Stimulated activated CD8-positive, alpha-beta memory T cell treated with anti-CD3 and anti-CD28 coated beads, Interleukin-15, amount 100 ng/mL, for 1 hour (primary cell): ENCODE measurements around the gene PDE4D.

Source experiments
- DNase-seq: peaks from one replicate; pipeline ENCODE4 v3.0.0-alpha.2; 2020; ENCODE audit warnings: low read depth

Gene PDE4D

DNA sequence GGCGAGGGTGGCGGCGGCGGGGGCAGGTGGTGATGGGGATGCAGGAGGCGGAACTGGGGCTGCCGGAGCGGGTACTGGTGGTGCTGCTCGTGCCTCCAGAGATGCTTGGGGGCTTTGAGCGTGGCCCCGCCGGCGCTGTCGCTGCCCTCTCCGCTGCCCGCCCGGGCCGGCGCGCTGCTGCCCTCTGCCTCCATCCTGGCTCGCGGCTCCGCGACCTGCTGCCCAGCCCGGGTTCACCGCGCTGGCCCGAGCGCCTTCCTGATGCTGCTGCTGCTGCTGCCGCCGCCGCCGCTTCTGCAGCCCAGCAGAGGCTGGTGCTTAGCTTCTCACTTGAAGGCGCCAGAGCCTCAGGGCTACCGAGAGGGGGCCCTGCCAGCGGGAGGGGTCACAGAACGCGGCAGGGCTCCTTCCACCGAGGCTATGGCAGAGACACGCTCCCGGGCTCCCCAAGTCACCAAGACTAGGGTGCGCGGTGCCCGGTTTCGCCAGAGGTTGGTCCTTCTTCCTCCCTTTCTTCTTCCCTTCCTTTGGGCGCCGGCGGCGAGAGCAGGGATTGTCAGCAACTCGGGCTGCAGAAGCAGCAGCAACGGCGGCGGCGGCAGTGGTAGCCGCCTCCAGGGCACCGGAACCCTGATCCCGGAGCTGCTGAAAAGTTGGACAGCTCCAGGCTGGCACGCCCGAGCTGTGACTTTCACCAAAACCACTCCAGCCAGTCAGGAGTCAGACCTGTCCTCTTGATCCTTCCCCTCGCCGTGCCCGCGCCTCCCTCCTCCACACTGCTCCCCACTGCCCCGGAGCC lies at the start of gene PDE4D:
PDE4D (minus strand) TSS at position 298 of the 799 bp plus-strand sequence.
- DNase-seq: no peak

GRCh38 chr5:59937633-59938032 lies 44.1 kb upstream of the PDE4D start:
- DNase-seq: no peak

- DNase-seq: no peak
Measured at GRCh38 chr5:59923465-59923864, 29.9 kb upstream of the PDE4D start.

DNA sequence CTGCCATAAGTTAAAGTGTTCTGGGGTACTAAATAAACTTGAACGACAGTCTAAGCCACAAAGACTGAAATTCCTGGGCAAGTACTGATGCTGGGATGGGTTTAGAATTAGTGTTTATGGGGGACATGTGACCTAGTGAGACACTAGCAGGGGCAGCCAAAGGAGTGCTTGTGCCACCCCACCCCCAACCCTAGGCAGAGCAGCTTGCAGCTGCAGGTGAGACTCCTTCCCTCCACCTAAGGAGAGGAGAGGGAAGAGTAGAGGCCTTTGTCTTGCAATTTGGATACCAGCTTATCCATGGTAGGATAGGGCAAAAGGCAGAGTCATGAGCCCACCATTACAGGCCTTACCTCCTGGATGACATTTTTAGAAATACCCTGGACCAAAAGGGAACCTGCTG lies 28.7 kb upstream of the PDE4D start:
- no peak for DNase-seq

DNA sequence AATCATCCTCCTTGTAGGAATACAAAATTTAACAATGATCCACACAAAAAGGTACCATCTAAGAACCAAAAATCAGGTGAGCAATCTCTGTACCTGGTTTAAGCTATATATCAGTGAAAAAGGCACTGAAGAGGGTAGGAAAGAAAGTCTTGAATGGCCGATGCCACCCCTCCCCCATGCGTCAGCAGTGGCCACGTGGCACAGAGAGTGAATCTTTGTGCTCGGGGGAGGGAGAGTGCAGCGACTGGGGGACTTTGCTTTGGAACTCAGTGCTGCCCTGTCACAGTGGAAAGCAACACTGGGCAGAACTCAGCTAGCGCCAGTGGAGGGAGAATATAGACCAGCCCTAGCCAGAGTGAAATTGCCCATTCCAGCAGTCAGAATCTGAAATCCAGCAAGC lies 28.3 kb upstream of the PDE4D start:
- no peak for DNase-seq

DNA sequence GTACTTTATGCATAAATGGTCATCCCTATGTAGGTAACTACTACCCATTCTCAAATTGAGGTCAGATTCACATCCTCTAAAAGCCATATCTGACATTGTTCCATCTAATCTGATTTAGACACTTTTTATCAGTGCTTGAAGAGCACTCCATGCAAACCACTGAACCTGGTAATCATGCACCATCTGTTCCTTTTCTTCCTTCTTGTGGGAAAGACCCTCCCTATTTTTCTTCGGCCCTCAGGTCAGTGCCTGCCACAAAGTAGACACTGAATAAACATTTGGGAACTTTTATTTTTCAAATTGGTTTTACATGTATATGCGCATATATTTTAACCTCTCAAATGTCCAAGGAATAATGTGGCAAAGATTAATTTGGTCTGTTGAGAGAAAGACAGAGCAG lies 26.0 kb upstream of the PDE4D start:
- DNase-seq: no peak

DNA sequence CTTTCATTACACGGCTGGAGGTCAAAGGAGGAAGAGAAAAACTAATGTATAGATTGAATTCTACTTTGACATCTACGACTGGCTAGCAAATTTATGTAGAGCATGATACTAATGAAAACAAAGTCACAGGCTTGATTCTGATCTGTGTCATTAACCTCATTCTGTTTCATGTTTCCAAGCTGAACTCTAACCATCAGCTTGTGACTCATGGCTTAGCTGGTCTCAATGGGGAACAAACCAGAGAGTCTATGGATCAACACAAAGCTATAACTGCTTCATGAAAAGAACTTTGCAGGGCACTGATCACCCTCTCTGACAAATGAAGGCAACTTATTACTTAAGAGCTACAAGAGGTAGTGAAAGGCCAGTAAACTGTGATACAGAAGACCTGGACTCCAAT lies 23.6 kb upstream of the PDE4D start:
- no peak for DNase-seq

DNA sequence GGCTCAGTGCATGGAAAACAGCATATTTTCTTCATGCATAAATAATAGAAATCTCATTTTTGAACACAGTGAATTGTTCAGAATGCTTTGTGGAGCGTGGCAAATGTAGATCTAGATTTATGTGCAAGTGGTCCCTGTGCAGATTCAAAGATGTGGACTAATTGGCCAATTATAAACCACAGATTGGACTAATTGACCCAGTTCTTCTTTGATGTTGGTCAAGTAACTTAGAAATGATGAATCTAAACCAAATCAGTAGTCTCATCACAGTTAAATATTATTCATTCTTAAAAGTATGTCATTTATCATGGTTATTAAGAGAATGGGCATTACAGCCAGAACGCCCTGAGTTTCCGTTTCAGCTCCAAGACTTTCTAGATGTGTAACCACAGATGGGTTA lies 11.7 kb upstream of the PDE4D start:
- DNase-seq: no peak

GRCh38 chr5:59897075-59897474 lies 3.5 kb upstream of the PDE4D start:
- no peak for DNase-seq

GRCh38 chr5:59891962-59892643 lies 1.4 kb downstream of the PDE4D start:
- DNase-seq: no peak

DNA sequence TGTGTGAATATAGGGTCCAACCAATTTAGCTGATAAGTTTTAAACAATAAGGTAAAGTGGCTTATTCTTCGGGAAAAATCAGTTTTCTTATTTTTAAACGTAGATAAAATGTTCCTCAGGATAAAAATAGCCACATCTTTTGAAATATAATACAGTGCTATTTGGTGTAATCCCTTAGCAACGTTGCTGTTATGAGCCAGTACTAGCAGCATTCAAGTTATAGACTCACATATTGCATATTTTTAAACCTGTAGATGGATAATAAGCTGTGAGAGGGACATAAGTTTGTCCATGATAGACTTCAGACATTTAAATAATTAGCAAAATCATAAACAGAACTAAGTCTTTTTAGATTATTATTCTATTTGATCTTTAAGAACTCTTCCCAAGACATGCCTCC lies 6.3 kb downstream of the PDE4D start:
- no peak for DNase-seq

DNA sequence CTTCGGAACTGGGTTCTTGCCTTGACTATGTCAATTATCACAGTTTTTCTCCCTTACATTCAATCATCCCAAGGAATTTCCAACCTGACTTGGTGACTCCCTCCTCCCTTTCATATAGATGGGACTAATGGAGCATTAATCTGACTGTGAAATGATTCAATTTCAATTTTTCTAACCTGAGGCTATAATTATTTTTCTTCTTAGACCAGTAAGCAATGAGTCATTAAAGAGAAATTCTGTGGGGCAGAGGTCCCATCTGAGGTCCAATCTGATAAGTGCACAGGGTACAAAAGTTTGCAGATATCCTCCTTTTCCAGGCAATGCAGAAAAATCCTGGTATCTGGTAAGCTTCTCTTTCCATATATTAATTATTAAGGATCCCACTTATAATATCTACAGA lies 18.9 kb downstream of the PDE4D start:
- DNase-seq: no peak

DNA sequence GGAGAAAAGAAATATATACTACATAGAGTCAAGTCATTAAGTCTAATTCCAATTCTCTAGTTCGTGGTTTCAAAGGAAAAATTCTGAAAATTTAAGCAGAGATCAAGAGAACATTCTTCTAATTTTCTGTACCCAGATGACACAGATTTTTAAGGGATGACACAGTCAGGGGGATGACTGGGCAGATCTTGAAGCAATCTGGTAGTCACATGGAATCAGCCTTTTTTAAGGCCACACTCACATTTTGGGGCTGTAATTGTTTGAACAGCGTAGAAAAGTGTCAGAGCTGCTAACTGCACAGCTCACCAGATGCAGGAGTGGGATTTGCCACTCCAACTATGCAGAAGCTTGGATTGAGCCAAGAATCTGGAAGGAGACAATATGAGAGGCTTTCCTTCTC lies 20.4 kb downstream of the PDE4D start:
- DNase-seq: no peak

DNA sequence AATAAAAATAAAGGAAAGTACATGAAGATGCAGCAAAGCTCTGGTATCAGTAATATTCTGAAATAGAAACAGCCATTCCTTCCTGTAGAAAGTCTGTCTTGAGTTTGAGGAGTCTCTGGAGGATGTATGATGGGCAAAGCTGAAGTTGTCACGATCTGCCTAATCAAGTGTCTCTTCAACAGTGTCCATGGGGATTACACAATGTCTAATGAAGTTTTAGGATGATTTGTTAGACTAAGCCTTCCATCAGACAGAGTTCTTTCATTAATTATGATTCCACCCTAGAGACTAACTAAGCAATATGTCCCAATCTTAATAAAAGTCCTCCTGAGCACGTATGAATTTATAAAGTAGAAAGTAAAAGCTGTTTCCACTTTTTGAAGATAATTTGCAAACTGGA lies 26.9 kb downstream of the PDE4D start:
- no peak for DNase-seq

- DNase-seq: no peak
Measured at GRCh38 chr5:59864718-59865117, 28.8 kb downstream of the PDE4D start.

DNA sequence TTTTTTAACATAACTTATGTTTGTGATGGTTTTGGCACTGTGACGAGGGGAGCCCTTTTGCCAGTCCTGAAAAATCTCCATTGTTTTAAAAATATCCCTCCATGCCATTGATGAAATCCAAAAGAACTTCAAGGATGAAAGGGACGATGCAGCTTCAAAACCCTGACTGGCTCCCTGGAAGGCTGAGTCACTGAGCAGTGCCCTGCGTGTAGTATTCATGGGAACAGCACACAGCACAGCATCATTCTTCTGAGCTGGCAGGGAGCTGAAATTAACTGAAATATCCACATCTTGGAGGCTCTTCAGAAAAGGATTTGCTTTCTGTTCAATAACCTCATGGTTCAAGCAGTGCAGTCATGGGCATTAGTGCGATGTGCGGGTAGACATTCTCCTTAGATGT lies 29.7 kb downstream of the PDE4D start:
- no peak for DNase-seq

GRCh38 chr5:59856358-59856757 lies 37.2 kb downstream of the PDE4D start:
- no peak for DNase-seq

DNA sequence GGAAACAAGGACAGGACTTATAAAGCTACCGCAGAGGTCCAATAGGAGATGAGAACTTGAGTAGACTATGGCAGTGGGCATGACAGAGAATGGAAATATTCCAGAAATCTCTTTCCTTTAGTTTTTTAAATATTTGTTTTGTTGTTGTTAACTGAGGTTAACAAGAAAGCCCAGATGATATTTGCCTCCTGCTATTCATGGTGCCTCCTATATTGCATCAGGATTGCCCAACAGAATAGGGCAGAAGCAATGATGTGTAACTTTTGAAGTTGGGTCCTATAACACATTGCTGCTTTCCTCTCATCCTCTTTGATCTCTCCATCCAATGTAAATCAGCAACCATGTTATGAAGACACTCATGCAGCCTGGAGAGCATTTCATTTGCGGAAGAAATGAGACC lies 42.8 kb downstream of the PDE4D start:
- no peak for DNase-seq

DNA sequence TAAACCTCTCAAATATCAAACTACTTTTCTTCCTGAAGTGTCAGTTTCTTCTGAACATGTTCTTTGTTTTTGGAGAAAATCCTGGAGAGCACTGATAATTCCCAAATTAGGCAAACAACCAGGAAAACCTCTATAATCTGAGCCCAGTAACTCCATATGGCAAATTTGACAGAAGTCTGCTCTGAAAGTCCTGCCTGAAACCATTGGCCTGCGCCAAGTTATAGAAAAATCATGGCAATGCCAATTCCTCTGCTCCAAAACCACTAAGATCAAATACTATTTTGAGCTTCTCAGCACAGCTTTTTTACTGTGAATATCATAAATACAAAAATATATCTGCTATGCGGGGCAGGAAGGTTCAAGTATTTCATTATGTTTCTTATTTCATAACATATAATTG lies 45.9 kb downstream of the PDE4D start:
- DNase-seq: no peak

DNA sequence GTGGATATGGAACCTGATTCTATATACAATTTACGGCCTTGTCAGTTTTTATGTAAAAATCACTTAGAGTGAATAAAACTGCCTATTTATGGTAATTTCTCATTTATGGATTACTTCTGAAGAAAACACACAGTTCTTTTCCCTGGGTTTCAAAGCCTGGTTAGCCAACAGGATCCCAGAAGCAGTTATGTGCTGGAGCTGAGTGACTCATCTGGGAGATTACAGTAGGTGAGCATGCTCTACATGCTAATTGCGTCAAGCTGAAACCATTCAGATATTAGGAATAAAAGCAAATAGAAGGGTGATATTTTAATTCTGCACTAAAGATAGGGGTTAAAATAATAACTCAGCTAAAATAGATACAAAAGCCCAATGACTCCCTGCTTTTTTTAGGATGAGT lies 47.8 kb downstream of the PDE4D start:
- DNase-seq: no peak

GRCh38 chr5:59843511-59844213 lies 49.9 kb downstream of the PDE4D start:
- no peak for DNase-seq

GRCh38 chr5:59842999-59843398 lies 50.5 kb downstream of the PDE4D start:
- DNase-seq: no peak

- DNase-seq: no peak
Measured at GRCh38 chr5:59840200-59840601, 53.3 kb downstream of the PDE4D start.
